Measurements from ENCODE around the gene PCDH12.

Gene PCDH12

GRCh38 chr5:141952020-141952419 lies 6.0 kb downstream of the PCDH12 start:
- no peak overlapping the region for H3K4me2 ChIP-seq (ENCODE audit: low read length)

DNA sequence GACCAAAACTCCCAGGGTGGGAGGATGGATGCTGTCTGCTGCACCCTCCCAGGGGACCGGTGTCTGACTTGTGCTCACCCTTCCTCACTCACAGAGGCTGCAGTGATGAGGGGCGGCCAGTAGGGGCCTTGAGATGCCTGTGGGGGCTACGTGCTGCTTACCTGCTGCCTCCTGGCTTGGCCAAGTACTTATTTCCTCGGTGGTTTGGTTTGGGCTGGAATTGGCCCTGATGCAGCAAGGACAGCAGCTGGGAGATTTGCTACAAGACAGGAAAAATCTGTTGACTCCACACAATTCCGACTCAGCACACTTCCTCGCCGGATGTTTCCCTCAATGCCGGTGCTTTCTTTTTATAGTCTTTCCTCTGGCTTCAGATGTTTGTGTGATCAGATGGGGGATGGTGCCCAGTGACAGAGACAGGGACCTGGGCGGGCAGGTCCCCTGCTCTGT lies 6.6 kb downstream of the PCDH12 start:
- no peak overlapping the region for H4K8ac ChIP-seq (ENCODE audit: low read depth, low read length)
- H2AK5ac ChIP-seq (ENCODE audit: low read length) = no peak overlapping the region
- H3K36me3 ChIP-seq (ENCODE audit: control insufficient read depth in 1 of 2, insufficient read depth in 2 of 2, low read length in 2 of 2) = no peaks in the 10 kb centered on the region
- H3K4me1 ChIP-seq (ENCODE audit: control insufficient read depth in 1 of 2, insufficient read depth in 2 of 2, low read length in 2 of 2) = no peaks in the 10 kb centered on the region
- no peak overlapping the region for H2BK5ac ChIP-seq (ENCODE audit: low read depth, low read length, poor library complexity)
- no peaks in the 10 kb centered on the region for H3K27me3 ChIP-seq (ENCODE audit: insufficient read depth, low read length)
- H2BK120ac ChIP-seq (ENCODE audit: insufficient read depth, low read length, poor library complexity) = no peak overlapping the region
- H3K79me2 ChIP-seq (ENCODE audit: control insufficient read depth, insufficient read depth, low read length, poor library complexity) = no peaks in the 10 kb centered on the region
- no peak overlapping the region for H3K4me2 ChIP-seq (ENCODE audit: low read length)
- WGBS (ENCODE audit: extremely low coverage, insufficient coverage, insufficient read length) = no CpG with 5 or more reads among the region's 9 CpGs
- no peak overlapping the region for H3K4ac ChIP-seq (ENCODE audit: low read depth, low read length)
- H3K23ac ChIP-seq (ENCODE audit: low read length) = no peak overlapping the region
- H3K4me3 ChIP-seq (ENCODE audit: low read depth, low read length) = no peak overlapping the region
- DNase-seq = no peak
- no peaks in the 10 kb centered on the region for H3K79me1 ChIP-seq (ENCODE audit: low read length)
- H3K14ac ChIP-seq (ENCODE audit: low read length) = no peak overlapping the region
- H4K91ac ChIP-seq (ENCODE audit: low read depth, low read length) = no peak overlapping the region
- H3K9me3 ChIP-seq (ENCODE audit: insufficient read depth, low read depth, low read length) = peaks cover 2% of the 10 kb centered on the region
- H3K18ac ChIP-seq (ENCODE audit: low read length) = no peak overlapping the region
- H2BK12ac ChIP-seq (ENCODE audit: low read length) = no peak overlapping the region
- no peak overlapping the region for H4K12ac ChIP-seq (ENCODE audit: low read depth, low read length)
- no peak overlapping the region for H2AFZ ChIP-seq (ENCODE audit: insufficient read depth, low read length, poor library complexity)
- H3K9ac ChIP-seq (ENCODE audit: low read length) = no peak overlapping the region
- no peak overlapping the region for H3K27ac ChIP-seq (ENCODE audit: low read depth, low read length)

More at GRCh38 chr5:141952020-141952419, 6.0 kb downstream of the PCDH12 start:
- H3K4me1 ChIP-seq (ENCODE audit: control insufficient read depth in 1 of 2, insufficient read depth in 2 of 2, low read length in 2 of 2) = no peaks in the 10 kb centered on the region
- H2BK12ac ChIP-seq (ENCODE audit: low read length) = no peak overlapping the region
- no peak overlapping the region for H4K8ac ChIP-seq (ENCODE audit: low read depth, low read length)
- H3K23ac ChIP-seq (ENCODE audit: low read length) = no peak overlapping the region
- H3K36me3 ChIP-seq (ENCODE audit: control insufficient read depth in 1 of 2, insufficient read depth in 2 of 2, low read length in 2 of 2) = no peaks in the 10 kb centered on the region
- no peak overlapping the region for H2AFZ ChIP-seq (ENCODE audit: insufficient read depth, low read length, poor library complexity)
- H3K4ac ChIP-seq (ENCODE audit: low read depth, low read length) = no peak overlapping the region
- H3K27ac ChIP-seq (ENCODE audit: low read depth, low read length) = no peak overlapping the region
- no peak overlapping the region for H3K9ac ChIP-seq (ENCODE audit: low read length)
- peaks cover 2% of the 10 kb centered on the region for H3K9me3 ChIP-seq (ENCODE audit: insufficient read depth, low read depth, low read length)
- no CpG with 5 or more reads among the region's 2 CpGs for WGBS (ENCODE audit: extremely low coverage, insufficient coverage, insufficient read length)
- H3K18ac ChIP-seq (ENCODE audit: low read length) = no peak overlapping the region
- H2AK5ac ChIP-seq (ENCODE audit: low read length) = no peak overlapping the region
- DNase-seq = no peak
- no peaks in the 10 kb centered on the region for H3K79me2 ChIP-seq (ENCODE audit: control insufficient read depth, insufficient read depth, low read length, poor library complexity)
- H3K27me3 ChIP-seq (ENCODE audit: insufficient read depth, low read length) = no peaks in the 10 kb centered on the region
- no peak overlapping the region for H4K91ac ChIP-seq (ENCODE audit: low read depth, low read length)
- H3K4me3 ChIP-seq (ENCODE audit: low read depth, low read length) = no peak overlapping the region
- H3K14ac ChIP-seq (ENCODE audit: low read length) = no peak overlapping the region
- H2BK5ac ChIP-seq (ENCODE audit: low read depth, low read length, poor library complexity) = no peak overlapping the region
- H4K12ac ChIP-seq (ENCODE audit: low read depth, low read length) = no peak overlapping the region
- no peak overlapping the region for H2BK120ac ChIP-seq (ENCODE audit: insufficient read depth, low read length, poor library complexity)
- no peaks in the 10 kb centered on the region for H3K79me1 ChIP-seq (ENCODE audit: low read length)

DNA sequence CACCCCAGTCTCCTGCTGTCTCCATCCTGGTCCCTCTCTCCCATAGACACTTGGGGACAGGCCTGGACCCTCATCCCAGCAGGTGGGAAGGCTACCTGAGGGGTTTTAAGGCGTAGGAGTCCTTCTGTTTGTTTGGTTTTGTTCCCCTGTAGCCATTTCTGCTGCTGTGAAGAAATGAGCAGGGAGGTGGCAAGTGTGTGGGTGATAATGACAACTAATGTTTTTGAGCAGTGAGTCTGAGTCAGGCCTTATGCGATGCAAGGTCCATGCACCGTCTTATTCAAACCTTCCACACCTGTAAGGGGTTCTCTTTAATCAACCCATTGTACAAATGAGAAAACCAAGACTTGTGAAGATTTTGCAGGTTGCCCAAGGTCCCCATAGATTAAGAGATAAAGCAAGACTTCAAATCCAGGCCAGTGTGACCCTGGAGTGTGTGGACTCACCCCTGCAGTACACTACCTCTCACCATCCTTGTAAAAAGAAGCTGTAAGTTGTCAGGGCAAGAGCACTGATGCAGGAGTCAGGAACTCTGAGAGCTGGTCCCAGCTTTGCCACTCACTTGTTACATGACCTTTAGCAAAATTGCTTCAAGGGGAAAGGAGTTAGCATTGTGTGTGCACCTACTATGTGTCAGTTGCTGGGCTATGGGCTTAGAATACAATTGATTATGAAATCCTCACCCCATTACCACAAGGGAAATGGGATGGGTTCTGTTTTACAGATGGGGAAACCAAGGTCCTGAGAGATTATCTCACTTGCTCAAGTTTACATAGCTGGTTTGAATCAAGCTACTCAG lies 7.6 kb downstream of the PCDH12 start:
- Histone ChIP-seq H3K4me1 (ENCODE audit: control insufficient read depth in 1 of 2, insufficient read depth in 2 of 2, low read length in 2 of 2) (no peaks in the 10 kb centered on the region), H3K79me2 (ENCODE audit: control insufficient read depth, insufficient read depth, low read length, poor library complexity) (no peaks in the 10 kb centered on the region), H4K12ac (ENCODE audit: low read depth, low read length) (no peak overlapping the region), H3K4me3 (ENCODE audit: low read depth, low read length) (no peak overlapping the region), H3K36me3 (ENCODE audit: control insufficient read depth in 1 of 2, insufficient read depth in 2 of 2, low read length in 2 of 2) (no peaks in the 10 kb centered on the region), H3K4ac (ENCODE audit: low read depth, low read length) (no peak overlapping the region), H3K23ac (ENCODE audit: low read length) (no peak overlapping the region), H3K9ac (ENCODE audit: low read length) (no peak overlapping the region), H4K8ac (ENCODE audit: low read depth, low read length) (no peak overlapping the region), H3K4me2 (ENCODE audit: low read length) (no peak overlapping the region), H2BK5ac (ENCODE audit: low read depth, low read length, poor library complexity) (no peak overlapping the region), H3K14ac (ENCODE audit: low read length) (no peak overlapping the region), H2AK5ac (ENCODE audit: low read length) (no peak overlapping the region), H3K27me3 (ENCODE audit: insufficient read depth, low read length) (no peaks in the 10 kb centered on the region), H4K91ac (ENCODE audit: low read depth, low read length) (no peak overlapping the region), H3K18ac (ENCODE audit: low read length) (no peak overlapping the region), H3K27ac (ENCODE audit: low read depth, low read length) (no peak overlapping the region), H3K79me1 (ENCODE audit: low read length) (no peaks in the 10 kb centered on the region), H3K9me3 (ENCODE audit: insufficient read depth, low read depth, low read length) (no peaks in the 10 kb centered on the region), H2BK120ac (ENCODE audit: insufficient read depth, low read length, poor library complexity) (no peak overlapping the region), H2AFZ (ENCODE audit: insufficient read depth, low read length, poor library complexity) (no peak overlapping the region), H2BK12ac (ENCODE audit: low read length) (no peak overlapping the region)
- no peak for DNase-seq
- no CpG with 5 or more reads among the region's 3 CpGs for WGBS (ENCODE audit: extremely low coverage, insufficient coverage, insufficient read length)

- no peak overlapping the region for H3K4me2 ChIP-seq (ENCODE audit: low read length)
- no peak overlapping the region for H3K27ac ChIP-seq (ENCODE audit: low read depth, low read length)
- no peak for DNase-seq
- H2AFZ ChIP-seq (ENCODE audit: insufficient read depth, low read length, poor library complexity) = no peak overlapping the region
- H3K4me1 ChIP-seq (ENCODE audit: control insufficient read depth in 1 of 2, insufficient read depth in 2 of 2, low read length in 2 of 2) = no peaks in the 10 kb centered on the region
- no peak overlapping the region for H3K23ac ChIP-seq (ENCODE audit: low read length)
- H3K4me3 ChIP-seq (ENCODE audit: low read depth, low read length) = no peak overlapping the region
- no peak overlapping the region for H3K14ac ChIP-seq (ENCODE audit: low read length)
- no peak overlapping the region for H2BK120ac ChIP-seq (ENCODE audit: insufficient read depth, low read length, poor library complexity)
- no peaks in the 10 kb centered on the region for H3K79me1 ChIP-seq (ENCODE audit: low read length)
- no peak overlapping the region for H4K8ac ChIP-seq (ENCODE audit: low read depth, low read length)
- no peaks in the 10 kb centered on the region for H3K9me3 ChIP-seq (ENCODE audit: insufficient read depth, low read depth, low read length)
- H2AK5ac ChIP-seq (ENCODE audit: low read length) = no peak overlapping the region
- WGBS (ENCODE audit: extremely low coverage, insufficient coverage, insufficient read length) = no CpG with 5 or more reads among the region's 2 CpGs
- H4K12ac ChIP-seq (ENCODE audit: low read depth, low read length) = no peak overlapping the region
- H3K18ac ChIP-seq (ENCODE audit: low read length) = no peak overlapping the region
- H3K9ac ChIP-seq (ENCODE audit: low read length) = no peak overlapping the region
- H2BK12ac ChIP-seq (ENCODE audit: low read length) = no peak overlapping the region
- no peak overlapping the region for H3K4ac ChIP-seq (ENCODE audit: low read depth, low read length)
- no peak overlapping the region for H2BK5ac ChIP-seq (ENCODE audit: low read depth, low read length, poor library complexity)
- no peaks in the 10 kb centered on the region for H3K27me3 ChIP-seq (ENCODE audit: insufficient read depth, low read length)
- H4K91ac ChIP-seq (ENCODE audit: low read depth, low read length) = no peak overlapping the region
- H3K36me3 ChIP-seq (ENCODE audit: control insufficient read depth in 1 of 2, insufficient read depth in 2 of 2, low read length in 2 of 2) = no peaks in the 10 kb centered on the region
- H3K79me2 ChIP-seq (ENCODE audit: control insufficient read depth, insufficient read depth, low read length, poor library complexity) = no peaks in the 10 kb centered on the region
These were observed 8.5 kb downstream of the PCDH12 start for GRCh38 chr5:141949511-141949910.
